ENCODE results near the gene GALNT3.

The GALNT3 gene

DNA sequence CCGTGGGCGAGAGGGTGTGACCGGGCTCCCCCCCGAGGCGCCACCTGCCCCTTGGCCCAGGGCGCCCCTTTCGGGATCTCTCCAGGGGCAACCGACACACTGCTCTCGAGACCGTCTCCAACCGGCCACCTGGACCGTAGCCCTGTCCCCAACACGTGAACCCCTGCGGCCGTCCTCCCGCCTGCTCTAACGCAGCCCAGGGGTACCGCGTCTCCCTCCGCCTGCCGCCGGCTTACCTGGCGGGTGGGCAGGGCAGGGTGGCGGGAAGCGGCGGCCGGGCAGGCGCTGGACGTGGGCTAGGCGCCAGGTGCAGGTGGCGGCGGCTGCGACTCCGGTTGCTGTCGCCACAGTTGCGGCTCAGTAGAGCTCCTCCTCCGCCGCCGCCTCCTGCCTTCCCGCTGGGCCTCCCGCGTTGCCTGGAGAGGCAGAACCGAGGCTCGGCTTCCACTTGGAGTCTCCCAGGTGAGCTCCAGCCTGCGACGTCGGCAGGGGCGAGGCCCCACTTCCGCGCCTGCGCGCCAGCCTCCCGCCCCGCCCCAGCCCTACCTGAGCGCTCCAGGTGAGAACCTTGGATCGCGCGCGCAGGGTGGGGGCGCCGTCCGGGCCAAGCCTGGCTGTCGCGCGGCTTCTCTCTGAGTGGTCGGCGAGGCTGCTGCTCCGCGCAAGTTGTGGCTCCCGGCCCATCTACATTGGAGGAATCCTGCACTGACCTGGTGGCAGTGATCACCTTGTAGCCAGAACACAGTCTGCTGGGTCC, at the start of gene GALNT3:
Gene GALNT3 (minus strand): TSS at position 469 of the 757 bp plus-strand sequence. CDS start 23,547 bp downstream, outside the sequence.
- peak; percentile 17 for DNase-seq (ENCODE audit: low spot score)

DNA sequence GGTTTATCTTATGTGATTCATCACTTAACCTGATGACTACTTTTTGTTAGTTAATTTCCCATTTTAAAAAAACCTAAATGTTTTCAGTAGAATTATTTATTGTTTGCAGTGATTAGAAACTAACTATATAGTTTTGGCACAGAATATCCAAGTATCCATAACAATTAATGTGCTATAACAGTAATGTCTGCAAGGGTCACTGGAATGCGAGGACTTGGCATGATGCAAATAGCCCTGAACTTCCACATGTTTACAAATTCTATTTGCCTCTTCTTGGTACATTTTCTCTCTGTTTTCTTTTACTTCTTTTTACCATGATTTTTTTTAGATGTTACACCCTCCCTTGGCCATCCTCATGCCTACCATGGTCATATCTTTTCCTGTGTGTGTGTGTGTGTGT, 49.3 kb upstream of the GALNT3 start:
- DNase-seq (ENCODE audit: low spot score): no peak

DNA sequence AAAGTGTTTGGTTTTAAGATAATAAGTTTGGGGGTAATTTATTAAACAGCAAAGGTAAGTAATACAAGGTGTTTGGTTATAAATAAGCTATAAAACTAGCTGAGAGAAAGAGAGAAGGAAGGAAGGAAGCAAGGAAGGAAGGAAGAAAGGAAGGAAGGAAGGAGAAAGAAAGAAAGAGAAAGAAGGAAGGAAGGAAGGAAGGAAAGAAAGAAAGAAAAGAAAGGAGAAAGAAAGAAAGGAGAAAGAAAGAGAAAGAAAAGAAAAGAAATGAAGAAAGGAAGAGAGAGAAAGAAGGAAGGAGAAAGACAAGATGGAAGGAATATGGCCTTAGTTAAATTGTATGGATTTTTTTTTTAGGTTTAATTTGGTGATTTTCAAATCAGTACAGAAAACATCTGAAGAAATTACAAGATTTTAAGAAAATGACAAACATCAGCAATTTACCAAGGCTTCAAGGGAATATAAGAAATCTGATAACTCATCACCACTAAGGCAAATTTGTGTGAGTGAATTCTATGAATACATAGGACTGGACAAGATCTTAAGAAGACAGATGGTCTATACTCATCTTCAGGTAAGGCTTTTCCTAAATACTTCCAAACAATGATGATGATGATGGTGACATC, 46.4 kb upstream of the GALNT3 start:
- DNase-seq (ENCODE audit: low spot score): no peak

DNA sequence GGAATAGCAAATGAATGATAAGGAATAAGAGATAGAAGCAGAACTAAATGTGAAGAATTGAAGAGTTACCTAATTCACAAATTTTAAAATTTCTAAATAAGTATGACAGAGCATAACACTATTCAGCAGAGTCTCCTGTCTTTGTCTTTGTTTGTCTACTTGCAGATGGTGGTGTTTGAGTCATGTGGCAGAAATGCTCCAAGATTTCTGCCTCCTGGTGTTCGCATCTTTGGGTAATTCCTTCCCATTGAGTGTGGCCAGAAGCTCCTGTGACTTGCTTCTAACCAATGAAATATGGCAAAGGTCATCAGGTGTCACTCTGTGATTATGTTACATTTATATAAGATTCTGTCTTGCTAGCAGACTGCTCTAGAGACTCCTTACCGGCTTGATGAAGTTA, 45.6 kb upstream of the GALNT3 start:
- peak; percentile 17 for DNase-seq (ENCODE audit: low spot score)

DNA sequence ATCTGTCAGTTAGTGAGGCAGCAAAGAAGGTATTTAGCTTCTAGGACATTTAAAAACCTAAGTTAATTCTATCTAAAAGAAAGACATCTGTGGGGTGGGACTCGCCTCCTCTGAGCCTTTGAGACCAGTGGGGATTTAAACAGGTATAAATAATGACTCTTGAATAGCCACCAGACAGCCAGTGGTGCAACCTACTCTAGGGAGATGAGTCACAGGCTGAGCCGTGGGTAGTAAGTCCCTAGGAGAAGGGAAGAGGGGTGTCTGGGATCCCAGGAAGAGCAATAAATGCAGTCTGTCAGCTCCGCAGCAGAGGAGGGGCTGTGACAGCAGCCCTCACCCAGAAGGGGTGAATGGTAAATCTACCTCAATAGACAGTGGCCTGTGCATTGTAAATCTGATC, 43.1 kb upstream of the GALNT3 start:
- no peak for DNase-seq (ENCODE audit: low spot score)

DNA sequence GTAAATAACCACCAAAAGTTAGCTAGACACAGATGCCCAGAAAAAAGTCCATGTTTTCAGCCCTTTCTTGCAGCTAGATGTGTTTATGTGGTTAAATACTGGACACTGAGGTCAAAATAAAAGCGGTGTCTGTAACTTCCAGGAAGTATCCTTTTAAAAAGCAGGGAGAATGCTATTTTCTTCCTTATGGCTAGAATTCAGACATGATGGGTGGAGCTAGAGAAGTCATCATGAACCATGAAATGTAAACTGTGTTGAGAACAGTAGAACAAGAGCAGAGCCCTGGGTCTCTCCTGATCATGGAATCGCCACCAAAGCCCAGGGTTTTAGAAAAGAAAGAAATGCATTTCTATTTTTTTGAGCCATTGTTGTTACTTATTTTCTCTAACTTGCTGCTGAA, 41.3 kb upstream of the GALNT3 start:
- DNase-seq (ENCODE audit: low spot score): no peak

DNA sequence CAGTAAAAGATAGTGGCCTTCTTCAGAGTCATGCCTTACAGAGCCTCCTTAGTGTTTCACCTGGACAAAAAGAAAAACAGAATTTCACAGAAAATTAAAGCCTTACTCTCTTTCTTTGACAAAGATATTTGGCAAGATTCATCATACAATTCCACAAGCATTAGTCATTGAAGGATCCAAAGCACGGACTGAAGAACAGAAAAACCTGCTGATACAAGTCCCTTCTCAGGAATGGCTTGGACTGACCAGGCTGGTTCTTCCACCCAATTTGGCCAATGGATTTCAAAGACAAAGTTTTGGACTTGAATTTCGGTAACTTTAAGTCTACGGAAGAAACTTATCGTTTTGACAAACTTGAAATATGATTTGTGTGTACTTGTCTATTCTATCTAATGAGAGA, 39.1 kb upstream of the GALNT3 start:
- peak; percentile 27 for DNase-seq (ENCODE audit: low spot score)

DNA sequence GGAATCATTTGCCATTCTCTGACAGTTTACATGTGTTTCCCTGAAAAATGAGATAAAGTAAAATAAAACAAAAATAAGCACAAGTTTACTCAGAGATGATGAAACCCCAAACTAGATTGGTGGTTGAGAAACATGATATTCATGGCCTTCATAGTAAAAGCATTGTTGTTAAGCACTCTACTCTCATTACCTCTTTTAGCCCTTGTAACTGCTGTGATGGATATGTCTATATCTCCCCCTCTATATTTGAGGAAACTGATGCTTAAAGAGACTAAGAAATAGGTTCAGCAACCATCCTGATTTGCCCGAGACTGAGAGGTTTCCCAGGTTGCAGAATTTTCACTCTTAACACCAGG, 33.9 kb upstream of the GALNT3 start:
- no peak for DNase-seq (ENCODE audit: low spot score)

DNA sequence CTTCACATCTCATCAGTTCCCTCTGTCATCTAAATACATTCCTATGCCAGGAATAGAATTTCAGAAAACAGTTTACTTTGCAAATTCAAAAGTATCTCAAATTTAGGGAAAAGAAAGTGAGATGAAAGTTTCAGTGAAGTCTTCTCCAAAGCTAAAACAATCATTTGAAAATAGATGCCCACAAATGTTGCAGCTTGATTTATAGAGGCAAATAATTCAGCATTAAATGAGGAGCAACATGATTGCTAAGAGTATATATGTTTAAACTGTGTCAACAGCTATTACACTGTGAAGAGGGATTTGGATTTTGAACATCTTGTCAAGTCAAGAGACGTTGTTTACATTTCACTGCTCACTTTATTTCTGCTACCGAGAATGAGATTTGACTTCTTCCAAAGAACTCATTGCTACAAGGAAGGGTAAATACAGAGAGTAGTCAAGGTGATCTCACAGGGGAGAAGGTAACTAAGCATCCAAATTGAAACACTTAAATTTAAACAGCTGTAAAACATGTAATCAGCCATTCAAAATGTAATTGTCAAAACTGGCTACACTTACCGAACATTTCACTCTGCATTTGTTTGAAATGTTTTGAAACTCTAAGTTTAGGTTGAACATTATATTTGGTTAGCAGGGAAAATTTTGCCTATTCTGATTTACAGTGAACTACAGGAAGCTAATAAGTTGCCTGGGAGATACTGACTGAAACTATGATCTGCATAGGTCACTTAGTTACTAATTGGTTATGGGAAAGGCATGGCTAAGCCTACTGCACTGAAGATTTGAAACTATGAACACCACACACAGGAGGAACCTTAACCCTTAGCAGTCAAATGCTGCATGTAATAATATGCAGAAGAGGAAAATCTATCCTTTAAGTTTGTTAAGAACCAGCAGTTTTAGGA, 33.2 kb upstream of the GALNT3 start:
- no peak for DNase-seq (ENCODE audit: low spot score)

DNA sequence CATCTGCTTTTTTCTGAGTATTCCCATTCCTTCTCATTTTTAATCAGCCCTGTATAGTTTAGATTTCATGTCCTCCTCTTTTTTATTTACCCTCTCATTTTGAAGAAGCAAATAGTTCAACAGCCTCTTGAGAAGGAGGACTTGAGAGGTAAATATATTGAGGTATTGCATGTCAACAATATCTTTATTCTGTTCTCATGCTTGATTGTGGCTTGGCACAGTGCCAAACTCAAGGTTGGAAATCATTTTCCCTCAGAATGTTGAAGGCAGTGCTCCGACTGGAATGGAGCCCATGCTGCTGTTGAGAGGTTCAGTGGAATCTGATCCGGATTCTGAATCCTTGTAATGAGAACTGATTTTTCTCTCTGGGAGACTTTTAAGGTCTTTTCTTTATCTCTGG, 31.0 kb upstream of the GALNT3 start:
- DNase-seq (ENCODE audit: low spot score): no peak

DNA sequence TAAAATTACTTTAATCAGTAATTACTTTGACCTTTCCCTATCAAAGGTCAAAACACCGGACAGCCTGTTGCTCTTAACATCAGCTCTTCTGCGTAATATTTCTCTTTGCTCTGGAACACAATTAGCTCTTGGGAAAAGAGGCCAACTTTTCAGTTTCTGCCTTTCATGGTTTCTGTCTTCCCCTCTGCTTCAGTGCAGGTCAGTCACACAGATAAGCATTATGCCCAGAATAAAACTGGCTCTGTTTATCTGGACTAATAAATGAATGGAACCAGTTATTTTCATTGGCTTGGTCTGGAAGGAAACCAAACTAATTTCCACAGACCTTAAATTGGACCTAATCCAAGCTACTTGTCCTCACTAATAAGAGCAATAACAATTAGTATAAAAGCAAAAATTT, 26.2 kb upstream of the GALNT3 start:
- no peak for DNase-seq (ENCODE audit: low spot score)

DNA sequence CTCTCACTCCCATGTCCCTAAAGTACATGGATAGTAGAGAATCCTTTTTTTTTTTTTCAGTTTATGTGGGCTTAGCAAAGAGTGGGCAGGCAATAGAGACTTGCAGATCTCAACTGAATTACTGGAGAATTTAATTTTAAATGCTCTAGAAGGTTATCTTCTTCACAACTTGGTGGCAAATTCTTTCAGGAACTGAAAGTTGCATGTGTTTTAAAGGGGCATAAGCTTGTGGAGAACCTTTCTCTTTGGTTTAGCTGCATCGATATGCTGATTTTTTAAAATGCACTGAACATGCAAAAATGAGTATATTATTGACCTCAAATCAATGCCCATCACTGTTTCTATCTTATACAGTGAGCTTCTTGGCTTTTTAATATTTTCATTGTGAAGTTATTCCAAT, 24.9 kb upstream of the GALNT3 start:
- no peak for DNase-seq (ENCODE audit: low spot score)

DNA sequence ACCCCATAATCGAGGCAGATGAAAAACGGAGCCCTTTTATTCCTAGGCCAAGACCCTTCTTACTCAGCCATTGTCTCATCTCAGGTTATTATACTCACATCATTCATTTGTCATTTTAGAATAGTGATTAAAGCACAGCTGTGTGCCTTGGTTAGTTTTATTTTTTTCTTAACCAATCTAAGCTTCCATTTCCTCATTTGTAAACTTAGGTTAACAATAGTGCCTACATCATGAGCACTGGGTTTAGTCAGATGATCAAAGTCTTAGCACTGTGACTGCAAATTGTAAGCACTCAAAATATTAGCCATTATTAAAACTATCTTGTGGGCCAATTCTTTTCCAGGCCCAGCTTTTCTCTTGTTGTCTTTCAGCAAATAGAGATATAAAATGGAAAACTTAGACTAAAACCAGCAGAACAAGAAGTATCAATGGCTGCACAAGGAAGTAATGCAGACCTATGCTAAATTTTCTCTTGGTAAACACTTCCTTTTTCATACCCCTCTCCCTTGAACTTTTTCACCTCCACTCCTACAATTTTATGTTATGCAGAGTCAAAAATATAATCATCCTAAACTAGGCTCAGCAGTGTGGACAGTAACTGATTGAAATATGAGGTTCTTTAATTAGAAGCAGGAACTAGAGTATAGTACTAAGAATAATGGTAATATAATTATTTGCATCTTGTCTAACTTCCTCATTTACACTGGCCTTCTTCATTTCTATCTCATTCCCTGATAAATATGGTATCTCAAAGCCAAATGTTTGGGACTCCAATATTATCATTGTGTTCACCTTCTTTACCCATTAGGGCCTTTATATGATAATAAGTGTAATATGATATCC, 21.5 kb upstream of the GALNT3 start:
- no peak for DNase-seq (ENCODE audit: low spot score)

DNA sequence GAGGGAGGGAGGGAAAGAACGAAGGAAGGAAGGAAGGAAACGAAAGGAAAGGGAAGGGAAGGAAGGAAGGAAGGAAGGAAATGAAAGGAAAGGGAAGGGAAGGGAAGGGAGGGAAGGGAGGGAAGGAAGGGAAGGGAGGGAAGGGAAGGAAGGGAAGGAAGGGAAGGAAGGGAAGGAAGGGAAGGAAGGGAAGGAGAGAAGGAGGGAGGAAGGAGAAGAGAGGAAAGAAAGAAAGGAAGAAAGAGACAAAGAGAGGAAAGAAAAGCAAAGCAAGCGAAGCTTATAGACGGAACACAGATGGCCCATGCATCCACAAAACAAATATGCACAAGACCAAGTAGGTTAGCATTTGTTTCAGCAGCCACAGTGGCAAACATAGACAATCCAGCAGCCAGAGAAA, 20.4 kb upstream of the GALNT3 start:
- no peak for DNase-seq (ENCODE audit: low spot score)

DNA sequence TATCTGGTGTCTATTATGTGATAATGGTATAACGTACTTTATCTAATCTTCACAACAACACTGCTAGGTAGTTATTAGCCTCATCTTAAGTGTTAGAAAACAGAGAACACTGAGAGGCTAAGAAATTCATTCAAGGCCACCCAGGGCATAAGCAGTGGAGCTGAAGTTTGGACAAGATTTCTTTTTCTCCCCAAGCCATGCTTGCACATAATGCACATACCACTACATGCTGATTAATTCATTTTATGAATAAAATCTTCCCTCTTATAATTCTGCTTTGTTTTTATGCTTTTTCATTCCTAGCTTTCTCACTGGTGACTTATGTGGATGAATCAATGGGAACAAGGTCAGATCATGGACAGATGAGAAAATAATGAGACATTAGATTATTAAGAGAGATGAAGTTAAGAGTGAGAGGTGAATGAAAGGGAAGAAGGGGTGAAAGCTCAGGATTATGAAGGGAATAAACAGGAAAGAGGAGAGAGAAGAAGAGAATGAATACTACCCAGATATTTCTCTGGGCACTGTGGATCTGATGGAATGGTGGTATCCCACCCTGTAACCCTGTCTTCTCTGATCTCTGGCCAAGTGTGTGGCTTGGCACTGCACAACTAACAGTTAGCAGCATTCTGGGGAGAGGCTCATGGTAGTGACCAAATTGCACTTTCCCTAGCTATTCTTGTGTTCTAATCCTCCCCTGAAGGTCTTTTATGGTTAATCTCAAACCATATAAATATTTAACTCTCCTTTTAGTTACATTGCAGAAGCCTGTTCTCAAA, 17.7 kb upstream of the GALNT3 start:
- no peak for DNase-seq (ENCODE audit: low spot score)

DNA sequence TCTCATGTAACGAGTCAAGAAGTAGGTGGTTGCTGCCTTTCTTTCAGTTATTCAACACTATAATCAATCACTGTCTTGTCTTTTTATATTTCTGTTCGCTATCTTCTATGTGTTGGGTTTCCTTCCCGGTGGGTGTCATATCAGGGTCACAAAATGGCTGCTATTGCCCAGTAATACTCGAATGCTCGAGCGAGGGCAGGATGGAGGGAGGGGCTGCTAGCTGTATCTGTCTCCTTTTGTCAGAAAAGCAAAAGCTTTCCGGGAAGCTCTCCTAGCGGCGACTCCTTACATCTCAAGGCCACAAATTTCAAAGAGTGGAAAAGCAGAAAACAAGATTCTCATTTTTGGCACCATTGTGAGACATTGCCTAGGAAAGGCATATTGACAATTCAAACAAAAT, 16.4 kb upstream of the GALNT3 start:
- DNase-seq (ENCODE audit: low spot score): no peak

DNA sequence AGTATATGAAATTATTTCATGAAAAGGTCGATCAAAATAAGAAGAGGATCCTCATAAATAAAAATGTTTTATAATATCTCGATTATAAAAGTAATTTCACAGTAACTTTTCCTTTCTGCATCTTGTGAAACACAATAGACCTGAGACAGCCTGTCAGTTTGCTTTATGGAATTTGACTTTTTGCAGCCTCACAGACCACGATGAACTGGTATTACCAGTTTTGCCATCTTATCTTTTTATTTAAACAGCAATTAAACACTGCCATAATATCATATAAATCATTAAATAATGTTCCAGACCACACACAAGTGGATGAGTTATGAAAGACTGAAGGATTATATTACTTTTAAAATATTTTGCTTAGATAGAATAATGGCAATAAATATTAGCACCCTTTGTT, 10.7 kb upstream of the GALNT3 start:
- DNase-seq (ENCODE audit: low spot score): no peak

DNA sequence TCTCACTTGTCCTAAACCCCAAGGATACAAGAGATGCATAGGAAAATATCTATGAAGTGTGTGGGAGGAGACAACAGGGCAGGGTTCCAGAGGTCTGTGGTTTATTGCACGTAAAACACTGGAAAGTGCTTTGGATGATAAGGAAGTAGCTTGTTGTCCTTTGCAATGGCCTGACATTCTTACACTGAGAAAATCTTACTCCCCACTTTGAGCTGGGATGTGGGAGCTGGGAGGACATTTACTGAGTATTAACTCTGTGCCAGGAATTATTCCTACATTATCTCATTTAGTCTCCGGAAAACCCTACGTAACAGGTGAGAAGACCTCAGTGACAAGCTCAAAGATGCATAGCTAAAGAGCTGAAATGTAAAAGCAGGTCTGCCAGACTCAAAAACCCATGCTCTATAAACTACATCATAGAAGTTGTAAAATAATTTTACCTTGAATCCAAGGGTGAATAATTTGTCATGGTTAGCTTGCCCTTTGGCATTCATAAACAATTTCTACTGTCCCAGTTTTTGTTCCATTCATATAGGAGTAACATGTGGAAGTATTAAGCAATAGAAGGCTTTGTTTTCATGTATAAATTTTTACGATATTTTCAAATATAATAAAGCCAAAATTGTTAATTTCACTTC, 9.2 kb upstream of the GALNT3 start:
- no peak for DNase-seq (ENCODE audit: low spot score)

DNA sequence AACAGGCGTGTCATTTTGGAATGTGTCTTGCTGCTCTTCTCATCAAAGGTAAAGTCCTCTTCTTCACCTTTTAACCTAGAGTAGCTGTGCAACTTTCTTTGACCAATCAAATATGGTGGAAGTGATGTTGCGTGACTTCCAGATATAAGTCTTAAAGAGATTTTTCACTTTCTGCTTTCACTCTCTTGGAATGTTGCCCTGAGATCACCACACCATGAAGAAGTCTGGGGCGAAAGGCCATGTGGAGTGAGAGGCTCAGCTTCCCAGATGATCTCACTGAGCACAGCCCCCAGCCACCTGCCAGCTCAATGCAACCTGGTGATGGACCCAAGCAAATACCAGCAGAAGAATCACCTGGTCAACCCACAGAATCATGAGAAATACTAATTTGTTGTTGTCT, 7.1 kb upstream of the GALNT3 start:
- DNase-seq (ENCODE audit: low spot score): no peak

DNA sequence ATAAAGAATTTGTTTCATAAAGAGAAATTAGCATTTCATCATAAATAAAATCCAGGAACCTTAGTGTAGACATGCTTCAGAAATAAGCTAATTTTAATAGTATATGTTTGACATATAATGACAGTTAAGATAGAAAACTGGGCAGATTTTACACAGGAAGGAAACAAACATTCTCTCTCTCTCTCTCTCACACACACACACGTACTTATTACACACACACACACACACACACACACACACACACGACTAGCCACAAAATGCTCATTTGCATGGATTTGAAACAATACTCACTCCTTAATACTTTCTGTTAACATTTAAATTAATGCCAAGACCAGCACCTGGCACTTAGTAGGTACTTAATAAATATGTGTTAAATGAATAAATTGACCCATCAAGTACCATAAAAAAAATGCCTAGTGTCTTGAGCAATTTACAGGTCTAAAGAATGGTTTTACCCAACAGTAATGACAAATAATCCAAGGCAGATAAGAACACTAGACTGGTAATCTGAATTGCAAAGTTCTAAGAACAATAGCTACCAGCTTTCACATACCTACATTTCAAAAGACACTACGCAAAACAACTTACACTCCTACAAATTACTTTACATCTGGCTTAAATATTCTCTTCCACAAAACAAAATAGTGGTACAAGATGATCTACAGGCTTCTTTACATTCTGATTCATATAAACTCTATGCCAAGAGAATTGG, 2.9 kb upstream of the GALNT3 start:
- DNase-seq (ENCODE audit: low spot score): no peak
